GM12878 (cell line): ENCODE data around the gene TOP1.

Experiments used
- ASH2L ChIP-seq: fragments of 300-600, 200-600 bp; sonication (generic); IDR thresholded peaks from 2 replicates; pipeline ENCODE4 v1.6.1; 2017; ENCODE audit warnings: low read depth, mild to moderate bottlenecking, borderline replicate concordance
- SMAD1 ChIP-seq: fragments of 450-650 bp; IDR thresholded peaks from 2 replicates; pipeline ENCODE4 v1.6.1; 2018; ENCODE audit warnings: mild to moderate bottlenecking, low read depth; ENCODE audit not compliant: partially characterized antibody
- SPI1 ChIP-seq: IDR thresholded peaks from 2 replicates; pipeline ENCODE4 v1.6.1; 2011; ENCODE audit warnings: low read depth, mild to moderate bottlenecking, low read length, moderate library complexity, borderline replicate concordance; ENCODE audit not compliant: insufficient read depth
- YY1 ChIP-seq: IDR thresholded peaks from 2 replicates; pipeline ENCODE4 v1.6.1; 2011; ENCODE audit warnings: low read depth, mild to moderate bottlenecking, low read length
- ZNF24 ChIP-seq: fragments of 450-650 bp; IDR thresholded peaks from 2 replicates; pipeline ENCODE4 v1.6.1; 2017; ENCODE audit warnings: antibody characterized with exemption, mild to moderate bottlenecking
- ZNF274 ChIP-seq: IDR thresholded peaks from one replicate; pipeline ENCODE4 v1.8.0; 2011; ENCODE audit not compliant: insufficient read length, insufficient read depth
- TF ChIP-seq, protein P1 (sequence below), 3 experiments: IDR thresholded peaks in 2 of 3; conservative IDR thresholded peaks in 1 of 3; 2 replicates each; pipeline ENCODE4 v1.5.1; 2011; ENCODE audit warnings: low read depth in 3 of 3, low read length in 3 of 3, mild to moderate bottlenecking in 3 of 3, control low read depth in 2 of 3, moderate library complexity in 2 of 3, inconsistent platforms in 1 of 3, mixed read lengths in 1 of 3; ENCODE audit not compliant: control insufficient read depth in 2 of 3, insufficient read depth in 1 of 3; ENCODE audit errors: extremely low read depth in 1 of 3
- TF ChIP-seq, protein P2 (sequence below): IDR thresholded peaks from 2 replicates; pipeline ENCODE4 v1.6.1; 2012; ENCODE audit warnings: low read depth, low read length, improper control_type of control experiment

DNA sequence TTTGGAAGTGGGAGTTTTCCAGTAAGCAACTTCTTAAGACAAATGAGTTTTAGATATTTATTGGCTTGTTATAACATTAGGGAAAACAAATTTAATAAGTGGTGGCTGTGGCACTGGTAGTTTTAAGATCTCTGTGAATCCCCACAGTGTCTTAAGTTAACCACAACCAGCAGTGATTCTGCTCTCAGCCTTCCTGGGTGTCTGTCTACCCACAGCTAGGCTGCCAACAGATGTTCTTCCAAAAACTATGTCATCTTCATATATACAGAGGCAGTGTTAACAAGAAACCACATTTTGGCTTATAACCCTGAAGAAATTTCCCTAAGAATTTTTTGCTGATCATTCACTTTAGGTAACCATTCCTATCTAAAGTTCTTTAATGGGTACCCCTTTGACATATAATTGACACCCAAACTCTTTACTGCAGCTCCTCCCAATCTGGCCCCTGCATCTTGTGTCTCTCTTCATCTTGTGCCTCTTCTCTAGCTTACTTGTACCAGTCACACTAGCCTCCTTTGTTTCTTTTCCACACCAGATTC, 52.7 kb downstream of the TOP1 start:
- no peak for TF ChIP-seq ASH2L
- TF ChIP-seq, protein P1, sequence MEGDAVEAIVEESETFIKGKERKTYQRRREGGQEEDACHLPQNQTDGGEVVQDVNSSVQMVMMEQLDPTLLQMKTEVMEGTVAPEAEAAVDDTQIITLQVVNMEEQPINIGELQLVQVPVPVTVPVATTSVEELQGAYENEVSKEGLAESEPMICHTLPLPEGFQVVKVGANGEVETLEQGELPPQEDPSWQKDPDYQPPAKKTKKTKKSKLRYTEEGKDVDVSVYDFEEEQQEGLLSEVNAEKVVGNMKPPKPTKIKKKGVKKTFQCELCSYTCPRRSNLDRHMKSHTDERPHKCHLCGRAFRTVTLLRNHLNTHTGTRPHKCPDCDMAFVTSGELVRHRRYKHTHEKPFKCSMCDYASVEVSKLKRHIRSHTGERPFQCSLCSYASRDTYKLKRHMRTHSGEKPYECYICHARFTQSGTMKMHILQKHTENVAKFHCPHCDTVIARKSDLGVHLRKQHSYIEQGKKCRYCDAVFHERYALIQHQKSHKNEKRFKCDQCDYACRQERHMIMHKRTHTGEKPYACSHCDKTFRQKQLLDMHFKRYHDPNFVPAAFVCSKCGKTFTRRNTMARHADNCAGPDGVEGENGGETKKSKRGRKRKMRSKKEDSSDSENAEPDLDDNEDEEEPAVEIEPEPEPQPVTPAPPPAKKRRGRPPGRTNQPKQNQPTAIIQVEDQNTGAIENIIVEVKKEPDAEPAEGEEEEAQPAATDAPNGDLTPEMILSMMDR (IDR thresholded peaks at IDR 0.05 in 2 of 3, conservative IDR thresholded peaks at IDR 0.05 in 1 of 3; ENCODE audit: control insufficient read depth in 2 of 3, extremely low read depth in 1 of 3, insufficient read depth in 1 of 3, low read depth in 3 of 3, low read length in 3 of 3), result no peak
- TF ChIP-seq SMAD1, result no peak
- TF ChIP-seq, protein P2, sequence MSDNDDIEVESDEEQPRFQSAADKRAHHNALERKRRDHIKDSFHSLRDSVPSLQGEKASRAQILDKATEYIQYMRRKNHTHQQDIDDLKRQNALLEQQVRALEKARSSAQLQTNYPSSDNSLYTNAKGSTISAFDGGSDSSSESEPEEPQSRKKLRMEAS, result no peak
- TF ChIP-seq SPI1, result no peak
- no peak for TF ChIP-seq YY1
- TF ChIP-seq ZNF274, result no peak
- TF ChIP-seq ZNF24, result no peak
